Ishikawa (cell line): ENCODE data around the gene MROH8.

ENCODE experiments used
- CEBPB ChIP-seq: IDR thresholded peaks from 2 replicates; pipeline ENCODE4 v1.6.1; 2012
- EP300 ChIP-seq: IDR thresholded peaks from 2 replicates; pipeline ENCODE4 v1.6.1; 2012; ENCODE audit warnings: borderline replicate concordance
- REST ChIP-seq: IDR thresholded peaks from 2 replicates; pipeline ENCODE4 v1.6.1; 2012; ENCODE audit warnings: low read depth, mild to moderate bottlenecking
- ZBTB7A ChIP-seq: IDR thresholded peaks from 2 replicates; pipeline ENCODE4 v1.6.1; 2012; ENCODE audit warnings: low read depth
- TF ChIP-seq, protein P1 (sequence below): IDR thresholded peaks from 2 replicates; pipeline ENCODE4 v1.6.1; 2012

GRCh38 chr20:37053230-37053950 is 126.0 kb downstream of the MROH8 start:
- TF ChIP-seq ZBTB7A (no peak), CEBPB (no peak), REST (no peak), EP300 (no peak)
- TF ChIP-seq, protein P1, sequence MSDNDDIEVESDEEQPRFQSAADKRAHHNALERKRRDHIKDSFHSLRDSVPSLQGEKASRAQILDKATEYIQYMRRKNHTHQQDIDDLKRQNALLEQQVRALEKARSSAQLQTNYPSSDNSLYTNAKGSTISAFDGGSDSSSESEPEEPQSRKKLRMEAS: no peak
